Endodermal cell (in vitro differentiated cells): ENCODE data around the gene CNTN1. TPM values are rescaled to one million over a fixed set of nuclear protein-coding genes. Genes with fewer than 3 reads are reported as not detected.

ENCODE experiments used
- DNase-seq: peaks from one replicate; pipeline ENCODE4 v3.0.0-alpha.2; 2017
- H3K27ac ChIP-seq: 2 replicates; pipeline ENCODE4 v1.5.1; 2013; ENCODE audit warnings: mild to moderate bottlenecking, low read depth, low read length, moderate library complexity
- H3K27me3 ChIP-seq: 2 replicates; pipeline ENCODE4 v1.6.1; 2013; ENCODE audit warnings: mild to moderate bottlenecking, low read length, moderate library complexity; ENCODE audit not compliant: insufficient read depth, control insufficient read depth, poor library complexity, severe bottlenecking
- H3K36me3 ChIP-seq: 2 replicates; pipeline ENCODE4 v1.7.0; 2013; ENCODE audit warnings: mild to moderate bottlenecking, low read length, moderate library complexity; ENCODE audit not compliant: control insufficient read depth, insufficient read depth
- H3K4me1 ChIP-seq: one replicate; pipeline ENCODE4 v1.7.0; 2013; ENCODE audit warnings: low read length; ENCODE audit not compliant: control insufficient read depth, insufficient read depth
- H3K4me3 ChIP-seq: 2 replicates; pipeline ENCODE4 v1.5.1; 2013; ENCODE audit warnings: mild to moderate bottlenecking, low read length, moderate library complexity
- H3K9ac ChIP-seq: 2 replicates; pipeline ENCODE4 v1.6.1; 2013; ENCODE audit warnings: mild to moderate bottlenecking, low read length, moderate library complexity; ENCODE audit not compliant: poor library complexity, severe bottlenecking; ENCODE audit errors: extremely low read depth
- H3K9me3 ChIP-seq: 2 replicates; pipeline ENCODE4 v1.6.1; 2013; ENCODE audit warnings: mild to moderate bottlenecking, low read length, moderate library complexity; ENCODE audit not compliant: control insufficient read depth
- H3K27ac Mint-ChIP-seq: 2 replicates; pipeline ENCODE4 v1.8.0; 2020; ENCODE audit warnings: mixed read lengths
- H3K27me3 Mint-ChIP-seq: 2 replicates; pipeline ENCODE4 v1.8.0; 2021; ENCODE audit warnings: mild to moderate bottlenecking, mixed read lengths; ENCODE audit not compliant: insufficient read depth
- H3K36me3 Mint-ChIP-seq: 2 replicates; pipeline ENCODE4 v1.8.0; 2020; ENCODE audit warnings: low read depth, mixed read lengths
- H3K4me1 Mint-ChIP-seq: 2 replicates; pipeline ENCODE4 v1.8.0; 2020; ENCODE audit warnings: mixed read lengths
- H3K4me3 Mint-ChIP-seq: 2 replicates; pipeline ENCODE4 v1.8.0; 2020; ENCODE audit warnings: mild to moderate bottlenecking, moderate library complexity, mixed read lengths
- H3K9me3 Mint-ChIP-seq: 2 replicates; pipeline ENCODE4 v1.8.0; 2020; ENCODE audit warnings: mild to moderate bottlenecking, mixed read lengths
- CTCF ChIP-seq: fragments of 200-600 bp; sonication (generic); conservative IDR thresholded peaks from 2 replicates; pipeline ENCODE4 v1.5.0; 2021; ENCODE audit warnings: antibody characterized with exemption, mild to moderate bottlenecking
- WGBS, 2 experiments: methylation state at CpG; one replicate each; pipeline versions ENCODE4 v1.1.5 to v1.1.7; 2013; ENCODE audit warnings: missing lambda C conversion rate in 2 of 2, mixed read lengths in 1 of 2; ENCODE audit not compliant: insufficient coverage in 1 of 2, insufficient read length in 1 of 2; 5-methylcytosine and 5-hydroxymethylcytosine counted together
- total RNA-seq, 2 donors: library from RNA; stranded (reverse); fragmentation: NEBNext Ultra II Directional in 1 of 2; extraction: Animal tissue kit (Norgen Biotek cat#: 25700) in 1 of 2; gene quantifications; 2 replicates in 1 of 2; 3 replicates in 1 of 2; pipeline ENCODE4 v1.2.1, GENCODE V29; 2021

The CNTN1 gene
- total RNA-seq, 2 donors from 2014 or later, result 8.4 to 8.6 TPM

DNA sequence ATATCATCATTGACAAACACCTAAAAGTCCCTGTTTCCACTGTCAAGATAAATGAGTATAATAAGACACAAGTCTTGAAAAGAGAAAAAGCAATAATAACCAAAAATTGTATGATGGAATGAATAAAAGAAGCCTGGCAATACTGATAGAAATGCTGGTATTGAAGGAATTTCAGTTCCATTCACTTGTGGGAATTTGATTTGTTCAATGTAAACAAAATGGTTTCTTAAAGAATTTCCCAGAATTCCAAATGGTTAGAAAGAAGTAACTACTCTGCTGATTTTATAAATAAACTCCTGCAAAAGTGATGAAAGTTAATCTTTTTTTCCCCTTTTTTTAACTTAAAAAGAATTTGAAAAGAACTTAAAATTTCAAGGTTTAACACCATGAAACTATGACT, 366.0 kb downstream of the CNTN1 start:
- Histone ChIP-seq H3K36me3 (no peaks in the 10 kb centered on the region), H3K9ac (no peak overlapping the region), H3K4me3 (no peak overlapping the region), H3K27ac (no peak overlapping the region), H3K27me3 (no peaks in the 10 kb centered on the region), H3K9me3 (no peaks in the 10 kb centered on the region), H3K4me1 (no peaks in the 10 kb centered on the region)
- H3K27me3 Mint-ChIP-seq, result no peaks in the 10 kb centered on the region
- no peaks in the 10 kb centered on the region for H3K4me1 Mint-ChIP-seq
- no peaks in the 10 kb centered on the region for H3K36me3 Mint-ChIP-seq
- H3K9me3 Mint-ChIP-seq, result no peaks in the 10 kb centered on the region
- H3K27ac Mint-ChIP-seq, result no peak overlapping the region
- H3K4me3 Mint-ChIP-seq, result no peak overlapping the region
- DNase-seq, result no peak
- no peak for TF ChIP-seq CTCF

DNA sequence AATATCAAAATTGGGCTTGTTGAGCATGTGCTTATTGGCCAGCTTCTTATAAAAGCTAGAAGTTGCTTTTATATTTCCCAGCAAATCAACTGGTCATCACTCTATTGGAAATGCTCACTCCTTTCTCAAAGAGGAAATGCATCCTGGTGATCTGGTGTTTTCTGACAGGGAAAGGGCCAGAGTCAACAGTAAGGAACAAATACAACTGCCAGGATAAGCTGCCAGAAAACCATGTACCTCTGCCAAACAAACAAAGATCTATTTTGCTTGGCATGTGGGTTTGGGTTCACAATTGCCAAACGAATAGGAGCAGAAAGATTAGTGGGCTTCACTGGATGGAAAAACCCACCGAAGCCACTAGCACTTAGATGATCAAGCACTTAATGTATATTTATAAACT, 369.0 kb downstream of the CNTN1 start:
- Mint-ChIP-seq H3K36me3 (no peaks in the 10 kb centered on the region), H3K27ac (no peak overlapping the region), H3K27me3 (no peaks in the 10 kb centered on the region), H3K4me3 (no peak overlapping the region), H3K4me1 (no peaks in the 10 kb centered on the region), H3K9me3 (no peaks in the 10 kb centered on the region)
- Histone ChIP-seq H3K9me3 (no peaks in the 10 kb centered on the region), H3K27me3 (peaks cover 8% of the 10 kb centered on the region), H3K9ac (no peak overlapping the region), H3K36me3 (no peaks in the 10 kb centered on the region), H3K4me1 (no peaks in the 10 kb centered on the region), H3K27ac (no peak overlapping the region), H3K4me3 (no peak overlapping the region)
- 67% methylated on average over 1 of the region's 2 CpGs; no CpG with 5 or more reads in 1 of the 2 experiments for WGBS, 2 experiments
- DNase-seq, result no peak
- TF ChIP-seq CTCF, result no peak

GRCh38 chr12:41064411-41064810, 372.2 kb downstream of the CNTN1 start:
- Histone ChIP-seq H3K4me3 (no peak overlapping the region), H3K36me3 (no peaks in the 10 kb centered on the region), H3K4me1 (no peaks in the 10 kb centered on the region), H3K9ac (no peak overlapping the region), H3K9me3 (no peaks in the 10 kb centered on the region), H3K27ac (no peak overlapping the region), H3K27me3 (peaks cover 19% of the 10 kb centered on the region)
- Mint-ChIP-seq H3K27ac (no peak overlapping the region), H3K9me3 (no peaks in the 10 kb centered on the region), H3K27me3 (no peaks in the 10 kb centered on the region), H3K4me3 (no peak overlapping the region), H3K4me1 (peaks cover 4% of the 10 kb centered on the region), H3K36me3 (no peaks in the 10 kb centered on the region)
- TF ChIP-seq CTCF, result no peak
- WGBS, 2 experiments, result 79% methylated on average over 2 of the region's 2 CpGs; no CpG with 5 or more reads in 1 of the 2 experiments
- no peak for DNase-seq
